ENCODE results near the gene EML1.
"Not testable (repeated sequence)": the region's sequence is repeated elsewhere in the genome, so short reads cannot be mapped to it uniquely, and the experiment has no call there.

Gene EML1

GRCh38 chr14:99755629-99756603 lies 37.3 kb upstream of the EML1 start:
- no peak for DNase-seq (ENCODE audit: low read depth)

- DNase-seq (ENCODE audit: low read depth), result no peak
Observed at GRCh38 chr14:99756796-99757195, 36.4 kb upstream of the EML1 start.

DNA sequence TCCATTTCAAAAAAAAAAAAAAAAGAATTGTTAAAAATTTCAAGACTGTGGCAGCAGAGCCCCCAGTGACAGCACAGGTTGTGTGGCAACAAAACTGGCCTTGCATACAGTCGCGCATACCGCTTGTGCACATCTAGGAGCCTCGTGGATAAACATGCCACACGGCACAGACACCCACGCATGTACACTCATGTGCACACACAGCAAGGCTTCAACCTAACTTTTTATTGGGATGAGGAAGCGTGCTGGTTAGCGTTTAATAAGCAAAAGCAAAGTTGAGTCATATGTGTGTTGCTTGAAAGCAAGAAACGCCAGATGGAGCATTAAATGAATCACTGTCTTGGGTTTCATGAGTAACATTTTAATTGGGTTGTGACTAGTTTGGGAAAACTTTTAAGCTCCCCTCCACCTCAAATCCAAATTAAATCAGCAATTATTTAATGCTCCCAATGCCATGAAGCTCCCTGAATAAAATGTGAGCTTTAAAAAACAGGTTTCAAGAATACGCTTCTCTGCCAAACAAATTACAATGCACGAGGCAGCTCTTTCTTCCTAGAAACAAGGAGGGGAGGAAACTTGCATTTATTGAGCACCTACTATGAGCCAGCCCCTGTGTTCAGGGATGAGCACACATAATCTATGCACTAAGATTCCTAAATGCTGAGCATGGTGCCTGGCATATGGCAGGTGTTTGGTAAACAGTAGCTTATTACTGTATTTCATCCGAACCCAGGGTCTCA lies 35.7 kb upstream of the EML1 start:
- DNase-seq (ENCODE audit: low read depth), result no peak

DNA sequence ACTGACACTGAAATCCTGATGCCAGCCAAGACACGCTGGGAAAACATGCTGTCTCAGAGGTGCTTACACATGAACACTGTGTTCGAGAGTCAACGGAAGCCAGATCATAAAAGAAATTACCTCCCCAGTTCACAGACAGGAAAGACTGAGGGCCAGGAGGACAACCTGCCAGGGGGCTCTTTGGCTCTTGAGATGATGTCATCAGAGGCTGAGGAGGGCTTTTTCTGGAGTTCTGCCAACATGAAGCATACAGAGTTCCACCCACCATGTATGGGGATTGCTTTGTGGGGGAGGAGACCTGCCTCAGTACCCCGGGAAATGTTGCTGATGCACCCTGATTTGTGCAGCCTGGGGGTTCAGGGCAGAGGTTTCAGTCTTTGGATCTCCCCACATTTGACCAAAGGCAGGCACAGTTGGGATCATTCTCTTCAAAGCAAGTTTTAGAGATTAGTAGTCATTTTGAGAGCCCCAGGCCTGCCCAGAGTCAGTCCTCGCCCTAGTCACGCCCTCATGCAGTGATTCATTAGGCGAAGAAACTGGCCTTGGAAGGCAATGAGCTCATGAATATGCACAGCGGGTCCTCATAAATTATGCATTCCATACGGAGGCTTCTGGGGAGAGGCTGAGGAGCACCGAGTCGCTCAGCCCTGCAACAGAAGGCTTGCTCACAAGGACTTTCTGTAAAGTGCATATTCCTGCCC lies 34.9 kb upstream of the EML1 start:
- no peak for DNase-seq (ENCODE audit: low read depth)

- no peak for DNase-seq (ENCODE audit: low read depth)
Observed at GRCh38 chr14:99758872-99759545, 34.2 kb upstream of the EML1 start.

DNA sequence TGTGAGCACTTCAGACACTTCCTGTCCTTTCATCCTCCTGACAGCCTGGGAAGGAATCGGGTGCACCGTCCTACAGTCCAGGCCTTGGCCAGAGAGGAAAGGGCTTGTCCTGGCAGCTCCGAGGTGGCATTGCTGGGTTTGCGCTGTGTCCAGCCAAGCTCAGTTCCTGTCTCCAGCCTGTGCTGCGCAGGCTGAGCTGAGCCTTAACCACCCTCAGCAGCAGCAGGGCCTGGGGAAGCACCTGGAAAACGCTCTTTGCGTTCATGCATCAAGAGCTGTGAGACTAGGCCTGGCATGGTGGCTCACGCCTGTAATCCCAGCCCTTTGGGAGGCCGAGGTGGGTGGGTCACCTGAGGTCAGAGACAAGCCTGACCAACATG lies 33.7 kb upstream of the EML1 start:
- no peak for DNase-seq (ENCODE audit: low read depth)

DNA sequence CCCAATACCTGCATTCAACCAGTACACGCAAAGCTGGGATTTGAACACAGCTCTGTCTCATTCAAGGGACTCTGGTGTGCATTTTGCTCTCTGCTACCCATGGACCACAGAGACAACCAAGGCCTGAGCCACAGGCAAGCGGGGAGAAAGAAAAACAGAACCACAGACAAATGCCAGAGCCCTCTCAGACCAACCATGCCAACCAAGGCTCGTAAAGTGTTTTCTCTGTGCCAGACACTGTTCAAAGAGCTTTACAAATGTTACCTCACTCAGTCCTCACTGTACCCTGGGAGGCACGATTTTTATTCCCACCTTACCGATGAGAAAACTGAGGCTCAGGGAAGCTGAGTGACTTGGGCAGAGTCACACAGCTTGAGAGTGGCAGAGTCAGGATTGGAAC lies 32.4 kb upstream of the EML1 start:
- DNase-seq (ENCODE audit: low read depth), result no peak

DNA sequence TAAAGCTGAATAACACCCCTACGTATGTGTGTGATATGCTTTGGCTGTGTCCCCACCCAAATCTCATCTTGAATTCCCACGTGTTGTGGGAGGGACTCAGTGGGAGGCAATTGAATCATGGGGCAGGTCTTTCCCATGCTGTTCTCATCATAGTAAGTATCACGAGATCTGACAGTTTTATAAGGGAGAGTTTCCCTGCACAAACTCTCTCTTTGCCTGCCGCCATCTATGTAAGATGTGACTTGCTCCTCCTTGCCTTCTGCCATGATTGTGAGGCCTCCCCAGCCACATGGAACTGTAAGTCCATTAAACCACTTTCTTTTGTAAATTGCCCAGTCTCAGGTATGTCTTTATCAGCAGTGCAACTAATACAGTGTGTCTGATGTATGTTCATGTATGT lies 30.3 kb upstream of the EML1 start:
- not testable (repeated sequence) for DNase-seq (ENCODE audit: low read depth)

DNA sequence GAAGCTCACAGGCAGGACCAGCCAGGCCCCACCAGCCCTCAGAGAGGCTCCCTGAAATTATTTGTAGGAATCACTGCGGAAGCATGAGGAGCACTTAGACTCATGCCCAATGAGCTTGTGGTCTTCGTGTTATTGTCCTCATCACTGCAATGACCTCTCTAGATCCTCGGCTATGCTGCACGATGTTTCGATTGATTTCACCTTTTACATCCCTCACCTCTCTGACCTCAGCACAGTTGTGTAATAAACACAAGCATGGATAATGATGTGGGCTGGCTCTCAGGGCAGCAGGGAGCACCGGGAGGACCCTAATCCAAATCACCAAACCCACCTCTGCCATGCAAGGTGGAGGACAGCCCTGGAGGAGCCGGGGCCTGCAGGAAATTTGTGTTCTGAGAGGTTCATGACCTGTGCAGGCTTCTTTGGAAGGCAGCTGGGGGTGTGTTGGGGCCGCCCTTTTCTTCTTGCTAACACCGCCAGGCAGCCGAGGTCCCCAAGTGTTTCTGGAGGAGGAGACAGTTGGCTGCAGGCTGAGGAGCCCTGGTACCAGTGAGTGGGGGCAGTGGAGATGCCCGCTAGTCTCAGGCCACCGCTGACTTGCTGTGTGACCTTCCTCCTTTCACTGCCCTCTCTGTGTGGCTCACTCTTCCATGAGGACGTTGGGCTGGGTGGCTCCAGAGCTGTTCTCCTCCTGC lies 29.5 kb upstream of the EML1 start:
- no peak for DNase-seq (ENCODE audit: low read depth)

DNA sequence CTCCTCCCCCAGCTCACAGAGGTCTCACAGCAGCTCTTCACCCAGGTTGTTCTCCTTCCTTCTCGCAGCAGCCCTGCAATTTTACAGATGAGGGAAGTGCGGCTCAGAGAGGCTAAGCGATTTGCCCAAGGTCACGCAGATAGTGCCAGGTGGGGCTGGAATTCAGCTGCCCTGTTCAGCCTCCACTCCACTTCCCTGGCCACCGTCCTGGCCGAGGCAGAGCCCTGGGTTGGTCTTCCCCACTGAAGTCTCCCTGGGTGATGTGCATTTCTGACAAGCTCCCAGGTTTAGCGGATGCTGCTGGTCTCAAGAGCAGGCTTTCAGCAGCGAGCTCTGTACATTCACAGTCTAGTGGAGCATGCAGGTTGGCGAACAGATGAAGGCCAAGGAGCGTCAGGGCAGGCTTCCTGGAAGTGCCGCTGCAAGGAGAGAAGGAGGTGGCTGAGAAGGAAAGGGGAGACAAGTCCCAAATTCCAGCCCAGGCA lies 28.9 kb upstream of the EML1 start:
- no peak for DNase-seq (ENCODE audit: low read depth)

GRCh38 chr14:99768381-99768780 lies 24.8 kb upstream of the EML1 start:
- DNase-seq (ENCODE audit: low read depth), result no peak

- DNase-seq (ENCODE audit: low read depth), result no peak
Observed at GRCh38 chr14:99769123-99769522, 24.1 kb upstream of the EML1 start.

DNA sequence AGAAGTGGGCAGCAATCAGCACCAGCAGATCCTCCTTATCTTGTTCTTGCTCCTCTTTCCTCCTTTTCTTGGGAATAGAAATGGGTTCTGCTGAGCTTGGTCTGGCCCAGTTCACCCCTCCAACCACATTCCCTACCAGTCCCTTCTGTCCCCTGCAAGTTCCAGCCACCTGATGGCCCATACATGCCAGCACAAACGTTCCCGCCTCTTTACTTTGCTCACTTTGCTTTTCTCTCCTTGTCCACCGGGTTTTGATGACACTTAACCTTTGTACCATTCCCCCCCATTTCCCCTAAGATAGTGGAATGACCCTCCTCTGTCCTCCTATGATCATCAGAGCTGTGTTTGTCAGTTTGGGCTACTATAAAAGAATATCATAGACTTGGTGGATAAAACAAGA lies 23.4 kb upstream of the EML1 start:
- DNase-seq (ENCODE audit: low read depth), result no peak

DNA sequence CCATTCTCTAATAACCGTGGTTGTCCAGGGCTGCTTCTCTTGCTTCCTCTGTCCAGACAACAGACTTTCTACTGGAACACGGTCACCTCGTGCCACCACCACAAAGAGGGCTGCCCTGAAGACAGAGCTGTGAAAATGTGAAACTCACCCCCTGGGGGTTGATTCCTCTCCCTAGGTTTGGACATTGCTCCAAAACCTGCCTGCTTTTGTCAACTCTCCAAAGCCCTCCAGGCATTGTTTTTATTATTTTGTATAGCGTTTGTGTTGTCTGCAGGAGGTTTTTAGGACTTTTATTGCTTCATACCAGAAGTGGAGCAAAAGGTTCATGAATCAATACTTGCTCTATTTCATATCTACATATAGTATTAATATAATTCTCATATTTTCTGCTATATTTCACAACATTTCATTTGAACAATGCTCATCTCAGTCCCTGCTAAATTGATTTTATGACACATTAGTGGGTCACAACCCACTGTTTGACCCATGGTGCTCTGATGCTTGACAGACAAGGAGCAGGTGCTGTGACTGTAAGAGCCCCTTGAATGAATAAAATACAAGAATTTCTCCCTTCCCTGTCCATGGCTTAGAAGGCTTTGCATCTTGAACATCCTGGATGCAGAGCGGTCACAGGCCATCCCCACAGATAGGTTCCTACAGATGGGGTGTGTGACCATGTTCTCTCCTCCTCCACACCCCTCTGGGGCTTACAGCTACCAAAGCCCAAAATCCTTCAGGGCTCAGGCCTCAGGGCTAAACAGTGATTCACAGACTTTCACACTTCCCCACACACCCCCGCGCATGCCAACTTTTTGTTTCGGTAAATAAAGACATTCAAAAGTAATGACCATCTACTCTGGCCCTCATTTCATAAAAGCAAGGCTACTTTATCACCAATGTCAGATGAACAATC lies 20.6 kb upstream of the EML1 start:
- no peak for DNase-seq (ENCODE audit: low read depth)

DNA sequence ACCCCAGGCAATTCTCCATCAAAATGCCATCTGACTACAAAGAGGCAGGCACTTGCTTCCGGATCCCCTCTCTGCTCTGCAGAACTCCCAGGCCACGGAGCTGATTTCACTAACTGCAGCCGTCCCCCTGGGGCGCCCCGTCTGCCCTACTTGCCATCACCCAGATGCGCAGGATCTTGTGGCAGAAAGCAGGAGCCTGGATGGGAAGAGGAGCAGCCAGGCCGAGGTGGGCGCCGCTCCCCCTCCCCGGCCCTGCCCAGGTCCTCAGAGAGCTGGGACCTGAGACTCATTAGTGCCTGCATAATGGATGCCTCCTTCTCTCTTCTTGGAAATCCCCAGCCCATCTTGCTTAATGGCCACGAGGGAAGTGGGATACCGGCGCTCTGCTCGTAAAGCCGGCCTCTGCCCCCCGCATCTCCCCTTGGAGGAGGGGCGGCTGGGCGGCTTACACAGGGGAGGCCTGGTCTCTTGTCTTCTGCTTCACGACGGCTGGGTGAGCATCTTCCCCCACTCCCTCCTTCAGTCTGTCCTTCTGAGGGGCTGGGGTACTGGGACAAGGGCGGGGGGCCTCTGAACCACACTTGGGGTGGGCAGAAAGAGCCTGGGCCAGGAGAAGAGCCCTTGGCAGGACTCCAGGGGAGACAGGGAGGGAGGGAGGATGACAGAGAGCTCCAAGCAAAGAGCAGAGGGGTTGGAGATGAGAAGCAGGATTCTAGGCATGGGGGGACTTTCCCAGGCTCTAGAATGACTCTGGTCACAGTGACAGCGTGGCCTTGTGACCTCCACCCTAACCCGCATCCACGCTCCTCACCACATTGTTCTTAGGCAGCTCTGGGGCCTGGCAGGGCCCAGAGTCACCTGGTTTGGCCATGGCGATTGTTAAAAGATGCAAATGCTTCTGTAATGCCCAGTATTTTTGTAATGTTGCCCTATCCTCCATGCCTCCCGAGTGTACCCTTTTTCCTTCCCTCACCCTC lies 19.4 kb upstream of the EML1 start:
- no peak for DNase-seq (ENCODE audit: low read depth)

DNA sequence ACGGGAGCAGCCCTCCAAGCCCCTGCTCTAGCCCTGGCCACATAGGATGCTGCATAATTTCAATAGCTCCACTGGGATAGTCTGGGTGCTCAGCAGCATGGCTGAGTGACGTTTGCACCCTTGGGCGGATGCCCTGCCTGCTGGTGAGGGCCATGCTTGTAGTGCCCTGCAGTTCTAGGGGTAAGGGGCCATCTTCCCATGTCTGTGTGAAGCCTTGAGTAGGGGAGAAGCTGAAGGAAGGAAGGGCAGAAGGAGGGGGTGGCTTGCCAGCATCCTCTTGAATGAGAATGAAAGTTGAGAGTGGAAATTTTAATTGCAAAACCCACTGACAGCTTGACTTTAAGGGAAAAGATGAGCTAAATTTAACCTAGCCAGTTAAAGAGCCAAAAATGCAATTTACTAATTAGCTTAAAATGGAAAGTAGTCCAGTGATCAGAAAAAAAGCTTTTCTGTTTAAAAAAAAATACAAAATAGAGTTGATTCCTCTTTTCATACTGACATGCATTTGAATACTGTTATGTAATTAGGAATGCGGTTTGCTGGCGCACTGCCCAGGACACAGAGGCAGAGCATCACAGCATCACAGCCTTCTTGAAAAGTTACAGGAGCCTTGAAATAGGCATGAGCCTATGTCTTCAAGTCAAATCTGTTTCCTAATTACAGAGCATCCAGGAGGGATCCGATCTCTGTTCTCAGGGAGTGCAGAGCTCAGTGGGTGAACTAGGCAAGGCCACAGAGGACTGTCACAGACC lies 18.5 kb upstream of the EML1 start:
- DNase-seq (ENCODE audit: low read depth), result no peak

- DNase-seq (ENCODE audit: low read depth), result no peak
Observed at GRCh38 chr14:99775351-99775750, 17.9 kb upstream of the EML1 start.

DNA sequence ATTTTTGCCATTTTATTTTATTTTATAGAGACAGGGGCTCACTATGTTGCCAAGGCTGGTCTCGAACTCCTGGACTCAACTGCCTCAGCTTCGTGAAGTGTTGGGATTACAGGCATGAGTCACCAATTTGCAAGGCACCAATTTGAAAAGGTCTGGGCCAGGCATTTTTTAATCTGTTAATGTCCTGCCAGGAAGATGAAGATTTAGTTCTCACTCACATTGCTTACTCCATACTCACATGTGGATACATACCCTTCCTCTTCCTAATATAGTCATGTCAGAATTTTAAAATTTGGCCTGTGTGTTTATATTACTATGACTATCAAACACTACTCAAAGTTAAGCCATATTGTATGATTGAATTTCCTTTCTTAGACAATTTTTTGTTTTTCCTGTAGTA lies 15.3 kb upstream of the EML1 start:
- no peak for DNase-seq (ENCODE audit: low read depth)

Data from stimulated activated CD8-positive, alpha-beta memory T cell treated with anti-CD3 and anti-CD28 coated beads, Interleukin-15, amount 100 ng/mL, for 1 hour (primary cell).